ENCODE measurements around the gene HSD17B2. TPM values are rescaled to one million over a fixed set of nuclear protein-coding genes. Genes with fewer than 3 reads are reported as not detected.

Gene HSD17B2
- total and polyA plus RNA-seq, 4 donors, result 47.7 to 126 (median 103) TPM

GRCh38 chr16:82020051-82020450 lies 15.0 kb upstream of the HSD17B2 start:
- Histone ChIP-seq H3K9me3 (ENCODE audit: control insufficient read depth in 4 of 4, low read length in 3 of 4) (peaks cover 0 to 2% (median 0%) of the 10 kb centered on the region in 4 donors), H3K4me3 (ENCODE audit: low read depth in 1 of 3, low read length in 3 of 3) (no peak overlapping the region), H3K27ac (ENCODE audit: low read depth in 1 of 2, low read length in 2 of 2) (no peak overlapping the region), H3K36me3 (ENCODE audit: control insufficient read depth in 4 of 4, insufficient read depth in 3 of 4, low read depth in 1 of 4, low read length in 3 of 4) (no peaks in the 10 kb centered on the region), H3K9ac (ENCODE audit: low read depth in 1 of 2, low read length in 2 of 2) (no peak overlapping the region), H3K4me1 (ENCODE audit: control insufficient read depth in 4 of 4, insufficient read depth in 4 of 4, low read length in 3 of 4) (peaks cover 0 to 8% (median 5%) of the 10 kb centered on the region in 4 donors), H3K27me3 (ENCODE audit: control insufficient read depth in 4 of 4, insufficient read depth in 4 of 4, low read length in 3 of 4) (no peaks in the 10 kb centered on the region)
- no peak for DNase-seq (ENCODE audit: low spot score)
- TF ChIP-seq MAX (IDR thresholded peaks at IDR 0.05) (no peak), RAD21 (IDR thresholded peaks at IDR 0.05) (no peak), TAF1 (conservative IDR thresholded peaks at IDR 0.05) (no peak), GABPA (IDR thresholded peaks at IDR 0.05 in 1 of 2, conservative IDR thresholded peaks at IDR 0.05 in 1 of 2) (no peak), HNF4G (IDR thresholded peaks at IDR 0.05) (no peak), HNF4A (conservative IDR thresholded peaks at IDR 0.05) (no peak), ZBTB33 (IDR thresholded peaks at IDR 0.05) (no peak), SP1 (IDR thresholded peaks at IDR 0.05) (no peak), REST (IDR thresholded peaks at IDR 0.05) (no peak), FOXA1 (IDR thresholded peaks at IDR 0.05) (no peak), YY1 (IDR thresholded peaks at IDR 0.05) (no peak), ATF3 (IDR thresholded peaks at IDR 0.05) (no peak), JUND (IDR thresholded peaks at IDR 0.05) (no peak), EGR1 (IDR thresholded peaks at IDR 0.05; ENCODE audit: low read depth in 2 of 2) (no peak), RXRA (IDR thresholded peaks at IDR 0.05) (no peak), NR2F2 (IDR thresholded peaks at IDR 0.05) (no peak)
- WGBS, result 87% methylated on average over 5 of the region's 5 CpGs

GRCh38 chr16:82023206-82023605 lies 11.8 kb upstream of the HSD17B2 start:
- Histone ChIP-seq H3K9me3 (ENCODE audit: control insufficient read depth in 4 of 4, low read length in 3 of 4) (no peaks in the 10 kb centered on the region), H3K4me3 (ENCODE audit: low read depth in 1 of 3, low read length in 3 of 3) (no peak overlapping the region), H3K27ac (ENCODE audit: low read depth in 1 of 2, low read length in 2 of 2) (no peak overlapping the region), H3K9ac (ENCODE audit: low read depth in 1 of 2, low read length in 2 of 2) (no peak overlapping the region), H3K36me3 (ENCODE audit: control insufficient read depth in 4 of 4, insufficient read depth in 3 of 4, low read depth in 1 of 4, low read length in 3 of 4) (no peaks in the 10 kb centered on the region), H3K27me3 (ENCODE audit: control insufficient read depth in 4 of 4, insufficient read depth in 4 of 4, low read length in 3 of 4) (no peaks in the 10 kb centered on the region), H3K4me1 (ENCODE audit: control insufficient read depth in 4 of 4, insufficient read depth in 4 of 4, low read length in 3 of 4) (peaks cover 3 to 13% (median 12%) of the 10 kb centered on the region in 4 donors)
- 83% methylated on average over 7 of the region's 7 CpGs for WGBS
- no peak for TF ChIP-seq HNF4G (IDR thresholded peaks at IDR 0.05)
- no peak for TF ChIP-seq HNF4A (conservative IDR thresholded peaks at IDR 0.05)
- no peak for TF ChIP-seq MAX (IDR thresholded peaks at IDR 0.05)
- TF ChIP-seq YY1 (IDR thresholded peaks at IDR 0.05), result no peak
- TF ChIP-seq FOXA1 (IDR thresholded peaks at IDR 0.05), result no peak
- no peak for TF ChIP-seq FOXA2 (IDR thresholded peaks at IDR 0.05)
- TF ChIP-seq JUND (IDR thresholded peaks at IDR 0.05), result no peak
- TF ChIP-seq CTCF (IDR thresholded peaks at IDR 0.05; ENCODE audit: low read depth, low read length, missing input control), result no peak
- TF ChIP-seq REST (IDR thresholded peaks at IDR 0.05), result no peak
- no peak for TF ChIP-seq RXRA (IDR thresholded peaks at IDR 0.05)
- no peak for TF ChIP-seq TAF1 (conservative IDR thresholded peaks at IDR 0.05)
- no peak for TF ChIP-seq RAD21 (IDR thresholded peaks at IDR 0.05)
- no peak for DNase-seq (ENCODE audit: low spot score)
